Prostate gland (tissue), 2 donors: ENCODE results near the gene SLC17A7.

Experiments
- CTCF ChIP-seq, 4 experiments: fragments of 200-600 bp in 2 of 4; fragments of 450-650 bp in 2 of 4; sonication (generic) in 2 of 4; IDR thresholded peaks; 1 replicate in 3 of 4; 2 replicates in 1 of 4; pipeline ENCODE4 v1.5.1; 2016 to 2019; ENCODE audit warnings: antibody characterized with exemption in 4 of 4, mild to moderate bottlenecking in 2 of 4, moderate library complexity in 2 of 4
- POLR2A ChIP-seq: fragments of 450-650 bp; IDR thresholded peaks from one replicate; pipeline ENCODE4 v1.6.1; 2016; ENCODE audit warnings: antibody characterized with exemption, mild to moderate bottlenecking

GRCh38 chr19:49451430-49452181 lies 10.3 kb upstream of the SLC17A7 start, which contains the start of gene PIH1D1:
- TF ChIP-seq CTCF (IDR thresholded peaks at IDR 0.05), result peak in 3 of 4 experiments; percentile 16 to 40 (median 38)
- peak; percentile 55 for TF ChIP-seq POLR2A
